GM10248 (cell line): ENCODE measurements around the gene ACSF2.

Experiments used
- CTCF ChIA-PET: fragments of 300-600 bp; sonication (Branson Sonifier 250); formaldehyde crosslinking; extraction: SDS; loops from one replicate; lab custom pipeline; 2021; ENCODE audit warnings: antibody characterized with exemption; lab: Yijun Ruan, JAX
- POLR2A ChIA-PET: fragments of 350-650 bp; sonication (Branson Sonifier 250); formaldehyde crosslinking; extraction: SDS; loops from one replicate; lab custom pipeline; 2020; ENCODE audit warnings: antibody characterized with exemption; lab: Yijun Ruan, JAX
- DNase-seq: peaks from one replicate; pipeline ENCODE4 v3.0.0; 2012; ENCODE audit errors: extremely low spot score
- CTCF ChIP-seq: IDR thresholded peaks from 2 replicates; pipeline ENCODE4 v1.5.1; 2012; ENCODE audit warnings: mild to moderate bottlenecking, low read depth; ENCODE audit errors: extremely low read depth, missing control alignments, control extremely low read depth

Gene ACSF2

DNA sequence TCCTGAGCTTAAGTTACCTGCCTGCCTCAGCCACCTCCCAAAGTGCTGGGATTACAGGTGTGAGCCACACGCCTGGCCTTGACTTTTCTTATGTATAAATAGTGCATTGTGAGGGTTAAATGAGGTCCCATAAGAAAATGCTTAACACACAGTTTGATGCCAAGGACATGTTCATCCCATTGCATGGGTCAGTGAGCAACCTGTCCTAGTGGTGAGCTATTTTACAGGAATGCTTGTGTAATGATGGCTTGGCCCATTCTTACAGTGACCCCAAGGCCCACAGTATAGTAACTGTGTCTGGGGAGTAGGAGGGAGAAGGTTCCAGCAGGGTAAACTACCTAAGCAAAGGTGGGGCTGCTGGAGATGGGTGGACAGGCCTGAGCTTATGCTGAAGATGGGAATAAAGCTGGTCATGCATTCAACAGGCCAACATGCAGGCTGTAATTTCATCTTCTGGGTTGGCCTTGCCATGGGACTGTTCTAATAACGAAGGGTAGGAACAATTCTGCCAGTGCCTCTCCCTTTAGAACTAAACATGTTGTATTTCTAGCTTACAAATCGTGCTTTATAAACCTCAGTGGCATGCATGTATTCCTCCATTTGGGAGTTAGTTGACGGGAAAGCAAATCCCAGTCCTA lies 6.2 kb downstream of the ACSF2 start:
- CTCF ChIA-PET, result interaction anchor here (2.3 to 3.7 kb wide), 2 partner anchors 11 to 34 kb away, joined by 6 to 31 read pairs; partner anchors contain the start of gene LRRC59
- no peak for DNase-seq
- POLR2A ChIA-PET, result no interaction called here
- TF ChIP-seq CTCF, result no peak

GRCh38 chr17:50437409-50437808 lies 11.4 kb downstream of the ACSF2 start:
- no peak for DNase-seq
- TF ChIP-seq CTCF, result no peak
- ChIA-PET CTCF (interaction anchor here (1.5 to 1.6 kb wide), 2 partner anchors 8 to 10 kb away, joined by 3 to 4 read pairs; no protein-coding TSS in a partner anchor), POLR2A (no interaction called here)

DNA sequence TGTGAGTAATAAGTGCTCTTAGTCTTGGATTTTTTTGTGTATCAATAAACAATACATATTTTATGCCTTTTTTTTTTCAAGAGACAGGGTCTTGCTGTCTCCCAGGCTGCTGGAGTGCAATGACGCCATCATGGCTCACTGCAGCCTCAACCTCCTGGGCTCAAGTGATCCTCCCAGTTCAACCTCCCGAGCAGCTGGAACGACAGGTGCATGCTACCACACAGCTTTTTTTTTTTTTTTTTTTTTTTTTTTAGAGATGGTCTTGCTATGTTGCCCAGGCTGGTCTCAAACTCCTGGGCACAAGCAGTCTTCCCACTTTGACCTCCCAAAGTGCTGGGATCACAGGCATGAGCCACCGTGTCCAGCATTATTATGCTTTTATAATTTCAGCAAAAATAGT lies 13.0 kb downstream of the ACSF2 start:
- POLR2A ChIA-PET, result no interaction called here
- TF ChIP-seq CTCF, result no peak
- DNase-seq, result no peak
- CTCF ChIA-PET, result interaction anchor here (1.5 kb wide), 1 partner anchor 11 kb away, joined by 3 read pairs; no protein-coding TSS in a partner anchor

DNA sequence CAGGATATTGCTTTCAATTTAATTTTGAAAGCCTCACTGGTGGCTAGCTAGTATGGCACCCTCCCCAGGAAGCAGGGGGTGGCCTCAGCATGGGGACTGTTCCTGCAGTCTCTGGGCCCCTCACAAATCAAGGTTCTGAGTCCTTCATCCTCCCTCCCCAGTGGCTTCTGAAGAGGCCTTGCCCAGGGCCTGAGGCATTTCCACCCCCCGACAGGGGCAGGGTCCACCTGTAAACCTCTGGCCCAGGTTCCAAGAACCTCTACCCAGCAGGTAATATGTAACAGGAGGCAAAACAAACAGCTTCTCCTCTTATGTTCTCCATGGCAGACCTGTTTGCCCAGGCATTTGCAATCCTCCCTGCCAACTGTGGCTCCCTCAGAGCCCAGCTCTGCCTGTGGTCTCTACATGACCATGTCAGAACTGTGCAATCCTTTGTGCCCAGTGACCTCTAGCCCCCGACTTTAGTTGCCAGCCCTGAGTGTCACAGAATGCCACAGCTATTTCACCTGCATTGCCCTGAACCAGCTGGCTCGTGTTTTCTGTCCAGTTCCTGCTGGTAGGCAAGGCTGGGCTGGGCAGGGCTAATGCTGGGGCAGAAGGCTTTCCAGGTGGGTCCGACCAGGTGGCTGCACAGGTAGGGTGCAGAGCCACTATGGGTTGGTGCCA lies 14.3 kb downstream of the ACSF2 start:
- CTCF ChIA-PET, result interaction anchor here (1.0 kb wide), 2 partner anchors 43 to 184 kb away, joined by 3 read pairs; partner anchors contain the start of gene LRRC59
- no peak for TF ChIP-seq CTCF
- POLR2A ChIA-PET, result no interaction called here
- no peak for DNase-seq

DNA sequence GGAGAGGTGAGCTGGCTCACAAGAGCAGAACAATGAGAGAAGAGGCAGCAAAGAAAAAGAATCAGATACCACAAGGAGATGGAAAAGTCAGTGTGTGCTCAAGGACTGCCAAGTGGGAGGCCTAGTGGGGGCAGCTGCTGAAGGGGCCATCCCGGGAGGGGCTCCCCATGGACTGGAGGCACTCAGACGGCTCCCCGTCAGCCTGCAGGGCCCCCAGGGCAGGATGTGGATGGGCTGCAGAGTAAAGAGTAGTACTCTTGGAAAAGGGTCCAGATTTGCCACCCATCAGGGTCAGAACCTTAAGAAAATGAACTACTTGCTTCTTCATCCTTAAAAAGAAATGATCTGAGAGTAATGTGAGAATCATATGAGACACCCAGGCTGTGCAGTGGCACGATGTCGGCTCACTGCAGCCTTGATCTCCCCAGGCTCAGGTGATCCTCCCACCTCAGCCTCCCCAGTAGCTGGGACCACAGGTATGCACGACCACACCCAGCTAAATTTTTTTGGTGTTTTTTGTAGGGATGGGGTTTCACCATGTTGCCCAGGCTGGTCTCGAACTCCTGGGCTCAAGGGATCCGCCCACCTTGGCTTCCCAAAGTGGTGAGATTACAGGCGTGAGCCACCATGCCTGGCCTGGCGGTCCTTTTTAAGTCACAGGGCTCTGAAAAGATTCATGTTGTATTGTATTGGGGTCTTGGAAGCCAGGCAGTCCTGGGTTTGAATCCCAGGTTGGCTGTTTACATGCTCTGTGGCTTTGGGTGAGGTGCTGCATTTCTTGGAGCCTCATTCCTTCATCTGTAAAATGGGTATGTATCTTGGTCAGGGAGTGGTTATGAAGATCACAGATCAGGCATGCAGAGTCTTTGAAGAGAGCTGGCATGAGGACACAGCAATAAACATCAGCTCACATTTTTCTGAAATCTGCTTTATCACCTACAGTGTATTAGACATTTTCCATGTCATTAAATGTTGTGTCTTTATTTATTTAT lies 15.1 kb downstream of the ACSF2 start:
- POLR2A ChIA-PET, result no interaction called here
- DNase-seq, result no peak
- TF ChIP-seq CTCF, result no peak
- CTCF ChIA-PET, result interaction anchor here (1.0 to 1.1 kb wide), 3 partner anchors 14 to 184 kb away, joined by 3 read pairs; partner anchors contain the start of gene LRRC59
